K562 (cell line): ENCODE results near the gene PNP. TPM values are rescaled to one million over a fixed set of nuclear protein-coding genes. Genes with fewer than 3 reads are reported as not detected.

Source experiments
- CEBPB ChIP-seq: fragments of 450-650 bp; IDR thresholded peaks from 2 replicates; pipeline ENCODE4 v1.6.1; 2016; ENCODE audit warnings: missing genetic modification characterization, missing compliant biosample characterization
- CEBPG ChIP-seq, 3 experiments: fragments of 200-800 bp in 1 of 3; sonication (Bioruptor generic) in 1 of 3; sonication (generic) in 1 of 3; formaldehyde crosslinking in 1 of 3; IDR thresholded peaks in 2 of 3; conservative IDR thresholded peaks in 1 of 3; 2 replicates each; pipeline versions ENCODE4 v1.6.1 to v1.8.0; 2016 to 2022; ENCODE audit warnings: missing compliant biosample characterization in 2 of 3, missing genetic modification characterization in 2 of 3, mild to moderate bottlenecking in 1 of 3, missing genetic modification reagents in 1 of 3
- MYC ChIP-seq, 2 experiments: fragments of 250-450 bp in 1 of 2; sonication (Bioruptor Pico) in 1 of 2; IDR thresholded peaks; 2 replicates each; pipeline versions ENCODE4 v1.5.1 to v1.6.1; 2012 to 2021; ENCODE audit warnings: low read depth in 2 of 2, borderline replicate concordance in 1 of 2, improper control_type of control experiment in 1 of 2, low read length in 1 of 2, mild to moderate bottlenecking in 1 of 2, moderate library complexity in 1 of 2
- polyA plus RNA-seq, 8 experiments: library from polyadenylated mRNA; depleted of rRNA in 4 of 8; stranded (reverse) in 5 of 8; unstranded in 3 of 8; fragments of >200 nt; fragmentation: Nextera tagmentation in 2 of 8; fragmentation: Illumina TruSeq in 1 of 8; extraction: Ambion mirVana in 2 of 8; extraction: Trizol in 1 of 8; gene quantifications; 2 replicates each; pipeline versions ENCODE4 v1.2.1 to v1.2.3, GENCODE V29; 2011 to 2014; ENCODE audit warnings: inconsistent platforms in 1 of 8, missing spikeins in 1 of 8
- total RNA-seq, 7 experiments: library from RNA; depleted of rRNA in 6 of 7; stranded (reverse); fragments of >200 nt in 6 of 7; fragmentation: Illumina TruSeq in 2 of 7; extraction: Trizol in 2 of 7; gene quantifications; 2 replicates each; pipeline versions ENCODE4 v1.2.1 to v1.2.3, GENCODE V29; 2011 to 2021; ENCODE audit warnings: low replicate concordance in 1 of 7
- TF ChIP-seq, protein P1 (sequence below): sonication (generic); formaldehyde crosslinking; IDR thresholded peaks from 2 replicates; pipeline ENCODE4 v1.8.1; 2023; ENCODE audit warnings: mild to moderate bottlenecking, missing genetic modification reagents, moderate library complexity
- TF ChIP-seq, protein P2 (sequence below), 3 experiments: fragments of 200-800 bp in 1 of 3; fragments of 250-450 bp in 1 of 3; fragments of 450-650 bp in 1 of 3; sonication (Bioruptor Pico) in 1 of 3; sonication (Bioruptor generic) in 1 of 3; formaldehyde crosslinking in 1 of 3; IDR thresholded peaks; 2 replicates each; pipeline versions ENCODE4 v1.6.1 to v1.8.0; 2016 to 2022; ENCODE audit warnings: mild to moderate bottlenecking in 2 of 3, missing genetic modification characterization in 2 of 3, missing compliant biosample characterization in 1 of 3, moderate library complexity in 1 of 3

Gene PNP
- total and polyA plus RNA-seq, 9 of the 15 experiments (the other 6 are each of a cell fraction or from before 2014, with no cell fraction given) = 92.5 to 288 (median 137) TPM

DNA sequence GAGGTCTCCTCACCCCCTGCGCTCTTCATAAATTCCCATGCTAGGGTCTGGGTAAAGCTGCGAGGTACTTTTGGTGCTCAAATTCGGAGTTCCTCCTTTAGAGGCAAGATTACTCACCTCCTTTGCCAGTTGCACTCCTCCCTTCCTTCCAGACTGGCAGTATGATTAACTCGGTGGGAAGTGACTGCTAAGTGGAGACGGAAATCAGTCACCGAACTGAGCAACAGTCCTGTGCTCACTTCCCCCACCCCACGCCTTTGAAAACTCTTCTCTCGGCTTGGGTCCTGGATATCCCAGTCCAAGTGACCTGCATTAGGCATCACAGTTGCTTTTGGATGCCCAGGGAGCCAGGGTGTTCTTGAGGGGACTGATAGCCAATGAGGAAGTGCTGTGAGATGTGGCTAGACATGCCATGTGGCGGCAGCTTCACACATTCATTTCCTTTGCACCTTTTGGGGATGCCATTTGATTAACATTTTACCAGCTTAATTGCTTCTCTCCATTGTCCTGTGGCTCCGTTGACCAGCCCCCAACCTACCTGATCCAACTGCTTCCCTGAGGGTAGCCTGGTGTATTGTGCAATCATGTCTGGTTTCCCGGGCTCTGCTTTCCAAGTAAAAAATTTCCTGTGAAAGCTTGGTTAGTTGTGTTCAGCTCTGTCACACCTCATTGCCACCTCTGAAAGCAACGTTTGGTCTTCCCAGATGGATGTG, 840 bp downstream of the PNP start (continued):
- TF ChIP-seq, protein P1, sequence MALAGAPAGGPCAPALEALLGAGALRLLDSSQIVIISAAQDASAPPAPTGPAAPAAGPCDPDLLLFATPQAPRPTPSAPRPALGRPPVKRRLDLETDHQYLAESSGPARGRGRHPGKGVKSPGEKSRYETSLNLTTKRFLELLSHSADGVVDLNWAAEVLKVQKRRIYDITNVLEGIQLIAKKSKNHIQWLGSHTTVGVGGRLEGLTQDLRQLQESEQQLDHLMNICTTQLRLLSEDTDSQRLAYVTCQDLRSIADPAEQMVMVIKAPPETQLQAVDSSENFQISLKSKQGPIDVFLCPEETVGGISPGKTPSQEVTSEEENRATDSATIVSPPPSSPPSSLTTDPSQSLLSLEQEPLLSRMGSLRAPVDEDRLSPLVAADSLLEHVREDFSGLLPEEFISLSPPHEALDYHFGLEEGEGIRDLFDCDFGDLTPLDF (CRISPR knock-in tag) = 0 out of 2 replicates have a peak, but pooled peaks have one; percentile 28
- TF ChIP-seq CEBPB (tag) = peak; percentile 98
- TF ChIP-seq MYC (IDR thresholded peaks at IDR 0.05; ENCODE audit: low read depth, low read length) = peak; percentile 47; the same call in 1 of the 2 replicates
- no peak for TF ChIP-seq MYC (CRISPR knock-in tag; IDR thresholded peaks at IDR 0.05; ENCODE audit: borderline replicate concordance, low read depth)
- TF ChIP-seq, protein P2, sequence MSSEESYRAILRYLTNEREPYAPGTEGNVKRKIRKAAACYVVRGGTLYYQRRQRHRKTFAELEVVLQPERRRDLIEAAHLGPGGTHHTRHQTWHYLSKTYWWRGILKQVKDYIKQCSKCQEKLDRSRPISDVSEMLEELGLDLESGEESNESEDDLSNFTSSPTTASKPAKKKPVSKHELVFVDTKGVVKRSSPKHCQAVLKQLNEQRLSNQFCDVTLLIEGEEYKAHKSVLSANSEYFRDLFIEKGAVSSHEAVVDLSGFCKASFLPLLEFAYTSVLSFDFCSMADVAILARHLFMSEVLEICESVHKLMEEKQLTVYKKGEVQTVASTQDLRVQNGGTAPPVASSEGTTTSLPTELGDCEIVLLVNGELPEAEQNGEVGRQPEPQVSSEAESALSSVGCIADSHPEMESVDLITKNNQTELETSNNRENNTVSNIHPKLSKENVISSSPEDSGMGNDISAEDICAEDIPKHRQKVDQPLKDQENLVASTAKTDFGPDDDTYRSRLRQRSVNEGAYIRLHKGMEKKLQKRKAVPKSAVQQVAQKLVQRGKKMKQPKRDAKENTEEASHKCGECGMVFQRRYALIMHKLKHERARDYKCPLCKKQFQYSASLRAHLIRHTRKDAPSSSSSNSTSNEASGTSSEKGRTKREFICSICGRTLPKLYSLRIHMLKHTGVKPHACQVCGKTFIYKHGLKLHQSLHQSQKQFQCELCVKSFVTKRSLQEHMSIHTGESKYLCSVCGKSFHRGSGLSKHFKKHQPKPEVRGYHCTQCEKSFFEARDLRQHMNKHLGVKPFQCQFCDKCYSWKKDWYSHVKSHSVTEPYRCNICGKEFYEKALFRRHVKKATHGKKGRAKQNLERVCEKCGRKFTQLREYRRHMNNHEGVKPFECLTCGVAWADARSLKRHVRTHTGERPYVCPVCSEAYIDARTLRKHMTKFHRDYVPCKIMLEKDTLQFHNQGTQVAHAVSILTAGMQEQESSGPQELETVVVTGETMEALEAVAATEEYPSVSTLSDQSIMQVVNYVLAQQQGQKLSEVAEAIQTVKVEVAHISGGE (CRISPR knock-in tag; IDR thresholded peaks at IDR 0.05) = peak in 1 of 3 experiments; percentile 18; a peak in 1 of 6 replicates
- TF ChIP-seq CEBPG (CRISPR knock-in tag; IDR thresholded peaks at IDR 0.05) = peak; percentile 72
- TF ChIP-seq CEBPG (tag; conservative IDR thresholded peaks at IDR 0.05 in 1 of 2, IDR thresholded peaks at IDR 0.05 in 1 of 2) = peak; percentile 84 to 93
